OCI-LY3 (cell line): ENCODE data around the gene RESF1.

Experiments used
- H2AFZ ChIP-seq: fragments of 200-600, 300-600 bp; shearing (Covaris generic); 2 replicates; pipeline ENCODE4 v1.6.0; 2014; ENCODE audit warnings: antibody characterized with exemption, low read depth, low read length
- H3K27ac ChIP-seq: fragments of 200-600, 300-600 bp; sonication (generic); 2 replicates; pipeline ENCODE4 v1.5.1; 2014; ENCODE audit warnings: mild to moderate bottlenecking, low read length, moderate library complexity, mixed read lengths
- H3K27me3 ChIP-seq: fragments of 200-600, 300-600 bp; sonication (generic); 2 replicates; pipeline ENCODE4 v1.6.1; 2014; ENCODE audit warnings: low read depth, low read length, mixed read lengths
- H3K36me3 ChIP-seq: fragments of 200-600, 300-600 bp; sonication (generic); replicated peaks from 2 replicates; pipeline ENCODE3; 2014; ENCODE audit warnings: low read depth, low read length, mixed read lengths
- H3K4me1 ChIP-seq: fragments of 300-600, 200-600 bp; sonication (generic); 2 replicates; pipeline ENCODE4 v1.6.1; 2014; ENCODE audit warnings: low read length, mixed read lengths
- H3K4me2 ChIP-seq: fragments of 200-600, 300-600 bp; sonication (generic); 2 replicates; pipeline ENCODE4 v1.6.1; 2014; ENCODE audit warnings: low read length, mixed read lengths
- H3K4me3 ChIP-seq: fragments of 300-600, 200-600 bp; sonication (generic); 2 replicates; pipeline ENCODE4 v1.5.1; 2014; ENCODE audit warnings: antibody characterized with exemption, mild to moderate bottlenecking, low read length, moderate library complexity
- H3K79me2 ChIP-seq: fragments of 300-600, 200-600 bp; shearing (Covaris generic); 2 replicates; pipeline ENCODE4 v1.6.1; 2014; ENCODE audit warnings: mild to moderate bottlenecking, low read length, mixed read lengths
- H3K9ac ChIP-seq: fragments of 300-600, 200-600 bp; shearing (Covaris generic); 2 replicates; pipeline ENCODE4 v1.6.0; 2014; ENCODE audit warnings: mild to moderate bottlenecking, low read length, moderate library complexity
- H3K9me3 ChIP-seq: fragments of 200-600, 300-600 bp; shearing (Covaris generic); 2 replicates; pipeline ENCODE4 v1.6.1; 2014; ENCODE audit warnings: low read length, mixed read lengths; ENCODE audit not compliant: insufficient read depth
- H4K20me1 ChIP-seq: fragments of 200-600, 300-600 bp; sonication (generic); 2 replicates; pipeline ENCODE4 v1.6.1; 2016; ENCODE audit warnings: low read length, mixed read lengths; ENCODE audit not compliant: insufficient read depth
- EZH2phosphoT487 ChIP-seq: fragments of 200-600 bp; shearing (Covaris generic); IDR thresholded peaks from 2 replicates; pipeline ENCODE4 v1.6.1; 2018; ENCODE audit warnings: antibody characterized with exemption, mixed run types, low read depth
- TF ChIP-seq, protein P1 (sequence below): fragments of 200-600, 300-600 bp; sonication (generic); IDR thresholded peaks from 2 replicates; pipeline ENCODE4 v1.5.1; 2014; ENCODE audit warnings: antibody characterized with exemption, low read length, low read depth

RESF1 gene

DNA sequence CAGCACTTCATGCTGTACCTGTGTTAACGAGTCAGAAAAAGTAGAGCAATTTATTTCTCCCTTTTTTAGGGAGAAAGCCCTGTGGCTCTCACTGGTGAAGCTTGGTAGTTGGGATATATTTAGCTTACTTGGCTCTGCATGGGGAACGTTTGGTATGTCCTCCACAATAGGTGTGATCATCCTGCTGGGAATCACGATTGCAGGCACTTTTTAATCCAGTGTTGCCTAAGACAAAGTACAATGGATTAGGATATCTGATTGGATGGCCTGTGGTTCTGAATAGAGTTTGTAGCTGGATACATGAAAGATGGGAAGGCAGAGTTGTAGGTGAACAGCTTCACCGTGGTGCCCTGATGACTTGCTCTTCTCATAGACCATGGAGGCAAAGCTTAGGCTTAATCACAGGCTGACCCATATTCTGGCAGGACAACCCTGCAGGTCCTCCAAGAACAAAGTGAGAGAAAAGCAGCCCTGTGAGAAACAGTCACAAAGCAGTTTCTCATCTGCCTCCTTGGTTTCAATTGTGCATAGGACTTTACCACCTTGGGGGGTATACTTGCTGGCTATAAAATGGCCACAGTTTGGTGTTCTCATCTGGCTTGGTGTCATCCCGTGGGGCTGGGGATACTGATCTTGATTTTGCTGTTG lies 7.5 kb downstream of the RESF1 start:
- Histone ChIP-seq H2AFZ (no peak overlapping the region), H3K79me2 (peaks cover 99% of the 10 kb centered on the region), H3K4me3 (no peak overlapping the region), H3K27me3 (no peaks in the 10 kb centered on the region), H3K9ac (no peak overlapping the region), H3K27ac (no peak overlapping the region), H4K20me1 (peaks cover 42% of the 10 kb centered on the region), H3K36me3 (peaks cover 77% of the 10 kb centered on the region), H3K4me1 (peaks cover 30% of the 10 kb centered on the region), H3K4me2 (no peak overlapping the region), H3K9me3 (0 out of 2 replicates have a peak, but pooled peaks cover 11% of the 10 kb centered on the region)
- TF ChIP-seq EZH2phosphoT487, result no peak
- TF ChIP-seq, protein P1, sequence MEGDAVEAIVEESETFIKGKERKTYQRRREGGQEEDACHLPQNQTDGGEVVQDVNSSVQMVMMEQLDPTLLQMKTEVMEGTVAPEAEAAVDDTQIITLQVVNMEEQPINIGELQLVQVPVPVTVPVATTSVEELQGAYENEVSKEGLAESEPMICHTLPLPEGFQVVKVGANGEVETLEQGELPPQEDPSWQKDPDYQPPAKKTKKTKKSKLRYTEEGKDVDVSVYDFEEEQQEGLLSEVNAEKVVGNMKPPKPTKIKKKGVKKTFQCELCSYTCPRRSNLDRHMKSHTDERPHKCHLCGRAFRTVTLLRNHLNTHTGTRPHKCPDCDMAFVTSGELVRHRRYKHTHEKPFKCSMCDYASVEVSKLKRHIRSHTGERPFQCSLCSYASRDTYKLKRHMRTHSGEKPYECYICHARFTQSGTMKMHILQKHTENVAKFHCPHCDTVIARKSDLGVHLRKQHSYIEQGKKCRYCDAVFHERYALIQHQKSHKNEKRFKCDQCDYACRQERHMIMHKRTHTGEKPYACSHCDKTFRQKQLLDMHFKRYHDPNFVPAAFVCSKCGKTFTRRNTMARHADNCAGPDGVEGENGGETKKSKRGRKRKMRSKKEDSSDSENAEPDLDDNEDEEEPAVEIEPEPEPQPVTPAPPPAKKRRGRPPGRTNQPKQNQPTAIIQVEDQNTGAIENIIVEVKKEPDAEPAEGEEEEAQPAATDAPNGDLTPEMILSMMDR, result no peak

DNA sequence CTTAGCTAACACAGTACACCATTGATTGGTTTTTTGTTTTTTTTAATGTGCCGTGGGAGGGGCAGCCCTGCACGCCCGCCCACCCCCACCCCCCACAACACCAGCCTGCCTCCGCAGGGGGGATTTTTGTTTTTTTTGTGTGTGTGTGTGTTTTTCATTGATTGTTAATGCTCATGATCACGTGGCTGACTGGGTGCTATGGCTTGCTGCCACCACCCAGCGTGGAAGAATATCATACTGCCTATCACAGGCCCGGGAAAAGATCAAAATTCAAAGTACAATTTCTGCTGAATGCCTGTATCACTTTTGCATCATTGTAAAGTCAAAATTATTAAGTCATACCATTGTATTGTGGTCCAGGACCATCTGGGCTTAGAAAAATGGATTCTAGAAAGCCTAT lies 8.3 kb downstream of the RESF1 start:
- no peaks in the 10 kb centered on the region for H3K27me3 ChIP-seq
- no peak overlapping the region for H2AFZ ChIP-seq
- no peak overlapping the region for H3K27ac ChIP-seq
- H3K9me3 ChIP-seq, result 0 out of 2 replicates have a peak, but pooled peaks cover 11% of the 10 kb centered on the region
- peaks cover 76% of the 10 kb centered on the region for H3K36me3 ChIP-seq
- no peak overlapping the region for H3K4me2 ChIP-seq
- H3K4me3 ChIP-seq, result no peak overlapping the region
- peaks cover 95% of the 10 kb centered on the region for H3K79me2 ChIP-seq
- H4K20me1 ChIP-seq, result peaks cover 41% of the 10 kb centered on the region
- H3K4me1 ChIP-seq, result peaks cover 21% of the 10 kb centered on the region
- no peak for TF ChIP-seq EZH2phosphoT487
- TF ChIP-seq, protein P1, result no peak
- no peak overlapping the region for H3K9ac ChIP-seq

DNA sequence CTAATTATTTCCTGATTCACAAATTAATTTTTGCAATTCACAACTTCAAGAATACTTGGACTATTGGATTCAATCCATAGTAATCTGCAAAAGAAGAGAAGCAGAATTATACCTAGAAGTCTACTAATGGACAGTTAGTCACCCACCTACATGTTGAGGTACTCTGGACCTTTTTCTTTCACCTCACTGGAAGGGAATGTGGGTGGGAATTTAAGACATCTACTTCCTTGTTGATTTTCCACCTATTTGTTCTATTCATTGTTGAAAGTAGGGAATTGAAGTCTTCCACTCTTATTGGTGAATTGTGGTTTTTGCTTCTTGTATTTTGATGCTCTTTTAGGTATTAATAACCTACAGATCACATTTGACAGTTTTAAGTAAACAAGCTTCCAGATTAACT lies 11.0 kb downstream of the RESF1 start:
- H3K4me1 ChIP-seq, result peaks cover 16% of the 10 kb centered on the region
- no peak overlapping the region for H3K4me3 ChIP-seq
- no peak overlapping the region for H3K27ac ChIP-seq
- peaks cover 29% of the 10 kb centered on the region for H4K20me1 ChIP-seq
- peaks cover 77% of the 10 kb centered on the region for H3K36me3 ChIP-seq
- H3K27me3 ChIP-seq, result no peaks in the 10 kb centered on the region
- TF ChIP-seq EZH2phosphoT487, result no peak
- no peak overlapping the region for H2AFZ ChIP-seq
- H3K9ac ChIP-seq, result no peak overlapping the region
- no peak overlapping the region for H3K4me2 ChIP-seq
- H3K9me3 ChIP-seq, result no peaks in the 10 kb centered on the region
- peaks cover 87% of the 10 kb centered on the region for H3K79me2 ChIP-seq

DNA sequence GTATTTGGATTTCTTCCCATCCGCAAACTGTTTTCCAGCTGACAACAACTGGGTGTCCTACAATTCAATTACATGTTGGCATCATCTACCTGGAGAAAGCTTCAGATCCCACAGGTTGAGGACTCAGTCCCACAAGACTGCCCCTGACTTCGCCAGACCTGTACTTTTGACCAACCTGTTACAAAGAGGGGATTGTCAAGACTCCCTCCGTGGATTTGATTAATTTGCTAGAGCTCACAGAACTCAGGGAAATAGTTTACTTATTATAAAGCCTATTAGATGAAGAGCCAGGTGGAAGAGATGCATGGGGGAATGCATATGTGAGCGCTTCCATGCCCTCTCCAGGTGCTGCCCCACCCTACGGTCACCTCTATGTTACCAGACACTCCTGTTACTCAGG lies 14.6 kb downstream of the RESF1 start:
- H3K4me3 ChIP-seq, result no peak overlapping the region
- H3K27me3 ChIP-seq, result no peaks in the 10 kb centered on the region
- TF ChIP-seq EZH2phosphoT487, result no peak
- TF ChIP-seq, protein P1, result no peak
- H3K9me3 ChIP-seq, result peaks cover 13% of the 10 kb centered on the region; the same call in 1 of the 2 replicates
- no peak overlapping the region for H3K4me2 ChIP-seq
- H4K20me1 ChIP-seq, result peaks cover 12% of the 10 kb centered on the region; the same call in 1 of the 2 replicates
- H3K27ac ChIP-seq, result no peak overlapping the region
- H3K79me2 ChIP-seq, result peaks cover 67% of the 10 kb centered on the region
- H3K4me1 ChIP-seq, result no peaks in the 10 kb centered on the region
- no peak overlapping the region for H2AFZ ChIP-seq
- H3K36me3 ChIP-seq, result peaks cover 89% of the 10 kb centered on the region
- H3K9ac ChIP-seq, result no peak overlapping the region
